Activated CD8-positive, alpha-beta memory T cell treated with anti-CD3 and anti-CD28 coated beads, Interleukin-2, amount 10 ng/mL, durations not matched to agents 7 days and 5 days (primary cell): ENCODE measurements around the gene TNS2. TPM values are rescaled to one million over a fixed set of nuclear protein-coding genes. Genes with fewer than 3 reads are reported as not detected.
"Not testable (repeated sequence)": the region's sequence is repeated elsewhere in the genome, so short reads cannot be mapped to it uniquely, and the experiment has no call there.

ENCODE experiments used
- ATAC-seq: fragments of 150-1000 bp; cut with Tn5 transposase; one replicate; pipeline ENCODE4 v1.10.0; 2021; ENCODE audit warnings: moderate library complexity
- CTCF ChIA-PET: fragments of 350-600 bp; sonication (Branson Sonifier 250); formaldehyde crosslinking; loops from one replicate; lab custom pipeline; 2021; ENCODE audit warnings: antibody characterized with exemption; lab: Charles Lee
- DNase-seq: peaks from one replicate; pipeline ENCODE4 v3.0.0-alpha.2; 2020
- H3K27ac Mint-ChIP-seq: one replicate; pipeline ENCODE4 v1.8.0; 2021; ENCODE audit warnings: mild to moderate bottlenecking, mixed read lengths
- H3K27me3 Mint-ChIP-seq: one replicate; pipeline ENCODE4 v1.8.0; 2021; ENCODE audit warnings: mixed read lengths
- H3K36me3 Mint-ChIP-seq: one replicate; pipeline ENCODE4 v1.8.0; 2021; ENCODE audit warnings: mild to moderate bottlenecking, mixed read lengths
- H3K4me1 Mint-ChIP-seq: one replicate; pipeline ENCODE4 v1.8.0; 2021; ENCODE audit warnings: mixed read lengths
- H3K4me3 Mint-ChIP-seq: one replicate; pipeline ENCODE4 v1.8.0; 2021; ENCODE audit warnings: mild to moderate bottlenecking, moderate library complexity, mixed read lengths
- H3K9me3 Mint-ChIP-seq: one replicate; pipeline ENCODE4 v1.8.0; 2022; ENCODE audit warnings: low read depth, mixed read lengths
- total RNA-seq, 2 experiments: library from RNA; stranded (reverse); gene quantifications; one replicate each; pipeline ENCODE4 v1.2.3, GENCODE V29; 2021

The TNS2 gene, protein sequence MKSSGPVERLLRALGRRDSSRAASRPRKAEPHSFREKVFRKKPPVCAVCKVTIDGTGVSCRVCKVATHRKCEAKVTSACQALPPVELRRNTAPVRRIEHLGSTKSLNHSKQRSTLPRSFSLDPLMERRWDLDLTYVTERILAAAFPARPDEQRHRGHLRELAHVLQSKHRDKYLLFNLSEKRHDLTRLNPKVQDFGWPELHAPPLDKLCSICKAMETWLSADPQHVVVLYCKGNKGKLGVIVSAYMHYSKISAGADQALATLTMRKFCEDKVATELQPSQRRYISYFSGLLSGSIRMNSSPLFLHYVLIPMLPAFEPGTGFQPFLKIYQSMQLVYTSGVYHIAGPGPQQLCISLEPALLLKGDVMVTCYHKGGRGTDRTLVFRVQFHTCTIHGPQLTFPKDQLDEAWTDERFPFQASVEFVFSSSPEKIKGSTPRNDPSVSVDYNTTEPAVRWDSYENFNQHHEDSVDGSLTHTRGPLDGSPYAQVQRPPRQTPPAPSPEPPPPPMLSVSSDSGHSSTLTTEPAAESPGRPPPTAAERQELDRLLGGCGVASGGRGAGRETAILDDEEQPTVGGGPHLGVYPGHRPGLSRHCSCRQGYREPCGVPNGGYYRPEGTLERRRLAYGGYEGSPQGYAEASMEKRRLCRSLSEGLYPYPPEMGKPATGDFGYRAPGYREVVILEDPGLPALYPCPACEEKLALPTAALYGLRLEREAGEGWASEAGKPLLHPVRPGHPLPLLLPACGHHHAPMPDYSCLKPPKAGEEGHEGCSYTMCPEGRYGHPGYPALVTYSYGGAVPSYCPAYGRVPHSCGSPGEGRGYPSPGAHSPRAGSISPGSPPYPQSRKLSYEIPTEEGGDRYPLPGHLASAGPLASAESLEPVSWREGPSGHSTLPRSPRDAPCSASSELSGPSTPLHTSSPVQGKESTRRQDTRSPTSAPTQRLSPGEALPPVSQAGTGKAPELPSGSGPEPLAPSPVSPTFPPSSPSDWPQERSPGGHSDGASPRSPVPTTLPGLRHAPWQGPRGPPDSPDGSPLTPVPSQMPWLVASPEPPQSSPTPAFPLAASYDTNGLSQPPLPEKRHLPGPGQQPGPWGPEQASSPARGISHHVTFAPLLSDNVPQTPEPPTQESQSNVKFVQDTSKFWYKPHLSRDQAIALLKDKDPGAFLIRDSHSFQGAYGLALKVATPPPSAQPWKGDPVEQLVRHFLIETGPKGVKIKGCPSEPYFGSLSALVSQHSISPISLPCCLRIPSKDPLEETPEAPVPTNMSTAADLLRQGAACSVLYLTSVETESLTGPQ (N-terminal part only)
- under 1 TPM; 0.58 to 0.89 TPM for total RNA-seq

DNA sequence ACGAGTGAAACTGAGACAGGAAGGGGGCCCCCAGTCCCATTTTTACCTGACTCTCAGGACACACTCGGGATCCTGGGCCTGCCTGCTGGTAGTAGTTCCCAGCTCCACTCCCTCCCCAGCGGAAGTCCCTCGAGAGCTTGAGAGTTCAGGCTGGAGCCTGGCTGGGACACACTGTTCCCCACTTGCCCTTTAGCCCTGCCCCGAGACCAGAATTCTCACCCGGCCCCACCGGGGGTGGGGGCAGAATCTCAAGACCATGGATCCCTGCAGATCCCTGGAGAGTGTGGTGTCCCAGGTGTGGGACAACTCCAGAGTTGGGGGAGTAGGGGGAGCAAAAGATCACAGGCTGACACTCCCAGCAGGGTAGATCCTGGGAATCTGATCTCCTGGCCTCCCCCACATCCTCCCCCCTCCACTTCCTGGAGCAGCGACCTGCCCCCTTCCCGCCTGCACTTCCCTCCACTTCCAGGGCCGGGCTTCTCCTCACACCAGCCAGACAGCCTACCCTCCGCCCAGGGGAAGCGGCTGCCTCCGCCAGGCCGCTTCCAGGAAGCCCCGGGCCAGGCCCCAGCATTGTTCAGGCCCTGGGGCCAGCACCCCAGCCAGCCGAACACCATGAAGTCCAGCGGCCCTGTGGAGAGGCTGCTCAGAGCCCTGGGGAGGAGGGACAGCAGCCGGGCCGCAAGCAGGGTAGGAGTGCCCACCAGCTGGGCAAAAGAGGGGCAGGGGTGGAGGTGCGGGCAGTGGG is at the start of gene TNS2:
TSS of gene TNS2 (plus strand) at position 495 of the 748 bp plus-strand sequence. CDS start at position 616, 121 bp downstream.
- peaks cover 11% of the 10 kb centered on the region for H3K27me3 Mint-ChIP-seq
- no peak for DNase-seq
- no peak within 1 kb of the TSS for H3K4me3 Mint-ChIP-seq
- peak within 1 kb of the TSS; percentile 55 for H3K27ac Mint-ChIP-seq
- peaks cover 27% of the 10 kb centered on the region for H3K4me1 Mint-ChIP-seq
- H3K9me3 Mint-ChIP-seq = no peaks in the 10 kb centered on the region
- CTCF ChIA-PET = interaction anchor here (13.7 kb wide), 1 partner anchor 17 kb away, joined by 153 read pairs; no protein-coding TSS in a partner anchor
- no peaks in the 10 kb centered on the region for H3K36me3 Mint-ChIP-seq
- no peak for ATAC-seq

DNA sequence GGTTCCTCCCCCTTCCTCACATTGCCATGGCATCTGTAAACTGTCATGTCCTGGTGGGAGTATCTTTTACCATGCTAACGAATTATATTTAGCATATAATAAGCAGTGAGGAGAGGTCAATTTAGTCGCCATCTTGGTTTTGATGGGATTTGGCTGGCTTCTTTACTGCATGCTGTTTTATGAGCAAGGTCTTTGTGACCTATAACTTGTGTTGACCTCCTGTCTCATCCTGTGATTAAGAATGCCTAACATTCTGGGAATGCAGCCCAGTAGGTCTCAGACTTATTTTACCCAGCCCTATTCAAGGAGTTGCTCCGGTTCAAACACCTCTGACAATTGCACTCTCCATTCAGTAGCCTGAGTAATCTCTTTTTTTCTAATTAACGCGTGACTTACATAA is 45.7 kb upstream of the TNS2 start:
- H3K27ac Mint-ChIP-seq = no peak overlapping the region
- no peak for DNase-seq
- peaks cover 35% of the 10 kb centered on the region for H3K4me1 Mint-ChIP-seq
- ATAC-seq = no peak
- CTCF ChIA-PET = interaction anchor here (2.3 kb wide), 1 partner anchor 24 kb away, joined by 7 read pairs; no protein-coding TSS in a partner anchor
- H3K27me3 Mint-ChIP-seq = peaks cover 9% of the 10 kb centered on the region
- no peak overlapping the region for H3K4me3 Mint-ChIP-seq
- peaks cover 18% of the 10 kb centered on the region for H3K36me3 Mint-ChIP-seq
- H3K9me3 Mint-ChIP-seq = no peaks in the 10 kb centered on the region

DNA sequence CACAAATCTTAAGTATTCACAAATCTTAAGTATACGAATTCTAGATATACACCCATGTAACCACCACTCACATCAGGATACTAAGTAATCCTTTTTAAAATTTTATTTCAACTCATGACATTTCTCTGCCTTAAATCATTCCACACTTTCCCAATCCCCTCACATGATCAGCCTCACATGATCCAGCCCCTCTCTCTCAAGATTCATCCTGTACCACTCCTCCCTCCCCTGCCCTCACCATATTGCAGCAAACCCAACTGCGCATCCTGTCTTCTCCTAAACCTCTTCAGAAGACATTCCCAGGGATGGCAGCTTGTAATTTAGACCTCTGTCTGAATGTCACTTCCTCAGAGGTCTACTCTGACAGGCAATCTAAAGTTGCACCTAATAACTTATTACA is 45.3 kb upstream of the TNS2 start:
- H3K27me3 Mint-ChIP-seq = peaks cover 5% of the 10 kb centered on the region
- peaks cover 20% of the 10 kb centered on the region for H3K36me3 Mint-ChIP-seq
- DNase-seq (no peak), ATAC-seq (no peak)
- H3K9me3 Mint-ChIP-seq = no peaks in the 10 kb centered on the region
- no peak overlapping the region for H3K27ac Mint-ChIP-seq
- CTCF ChIA-PET = interaction anchor here (2.0 to 2.3 kb wide), 2 partner anchors 24 to 125 kb away, joined by 7 to 11 read pairs; no protein-coding TSS in a partner anchor
- no peak overlapping the region for H3K4me3 Mint-ChIP-seq
- H3K4me1 Mint-ChIP-seq = peaks cover 37% of the 10 kb centered on the region

DNA sequence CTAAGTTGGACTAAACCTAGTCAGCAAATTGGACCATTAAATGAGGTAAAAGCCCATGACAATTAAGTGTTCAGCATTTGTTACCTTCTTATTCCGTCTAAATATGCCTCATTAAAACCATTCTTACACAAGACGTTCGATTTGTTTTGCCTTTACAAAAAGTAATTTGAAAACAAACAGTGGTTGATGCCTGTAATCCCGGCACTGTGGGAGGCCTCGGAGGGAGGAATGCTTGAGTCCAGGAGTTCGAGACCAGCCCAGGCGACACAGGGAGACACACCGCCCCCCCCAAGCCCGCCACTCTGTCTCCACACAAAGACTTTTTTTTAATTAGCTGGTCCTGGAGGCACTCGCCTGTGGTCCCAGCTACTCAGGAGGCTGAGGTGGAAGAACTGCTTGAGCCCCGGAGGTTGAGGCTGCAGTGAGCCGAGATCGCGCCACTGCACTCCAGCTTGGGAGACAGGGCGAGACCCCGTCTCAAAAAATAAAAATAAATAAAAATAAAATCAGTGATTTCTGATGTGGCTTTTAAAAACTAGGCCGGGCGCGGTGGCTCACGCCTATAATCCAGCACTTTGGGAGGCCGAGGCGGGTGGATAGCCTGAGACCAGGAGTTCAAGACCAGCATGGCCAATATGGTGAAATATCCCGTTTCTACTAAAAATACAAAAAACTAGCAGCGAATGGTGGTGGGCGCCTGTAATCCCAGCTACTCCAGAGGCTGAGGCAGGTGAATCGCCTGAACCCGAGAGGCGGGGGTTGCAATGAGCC is 44.5 kb upstream of the TNS2 start:
- peak; percentile 42 for DNase-seq
- ATAC-seq = no peak
- peak overlapping the region; percentile 95 for H3K27ac Mint-ChIP-seq

DNA sequence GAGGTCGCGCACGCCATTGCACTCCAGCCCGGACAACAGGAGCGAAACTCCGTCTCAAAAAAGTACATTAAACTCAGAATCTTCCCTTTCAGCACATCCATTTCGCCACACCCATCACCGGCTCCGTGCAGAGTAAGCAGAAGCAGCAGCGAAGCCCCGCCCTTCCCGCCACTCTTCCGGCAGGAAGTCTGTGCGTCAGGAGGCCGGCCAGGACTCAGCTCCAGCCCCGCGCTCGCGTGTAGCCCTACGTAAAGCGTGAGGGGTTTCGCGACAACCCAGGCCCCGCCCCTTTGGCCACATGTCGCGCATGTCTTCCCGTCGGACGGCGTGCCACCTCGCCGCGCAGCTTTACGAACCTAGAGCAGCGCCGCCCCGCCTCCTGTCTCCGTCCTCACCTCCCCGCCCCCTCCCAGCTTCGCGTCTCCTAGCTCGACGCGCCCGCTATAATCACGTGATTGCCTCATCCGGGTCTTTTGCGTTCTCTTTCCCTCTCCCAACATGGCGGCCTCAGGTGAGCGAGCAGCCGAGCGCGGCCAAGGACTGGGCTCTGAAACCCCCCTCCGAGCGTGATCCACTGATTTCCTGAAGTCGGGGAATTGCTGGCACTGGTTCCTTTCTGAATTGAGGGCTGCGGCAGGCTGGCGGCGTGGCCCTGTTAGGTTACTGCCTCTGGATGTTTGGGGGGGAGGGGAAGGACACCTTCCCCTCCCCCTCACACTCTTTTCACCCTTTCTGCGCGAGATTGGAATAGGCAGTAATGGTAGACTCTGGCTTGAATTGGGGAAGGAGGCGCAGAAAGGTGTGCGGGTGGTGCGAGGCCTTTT is 43.7 kb upstream of the TNS2 start, which contains the start of gene EIF4B:
TSS of gene EIF4B (plus strand) at position 471 of the 824 bp plus-strand sequence. CDS start at position 499, 28 bp downstream.
- H3K27ac Mint-ChIP-seq = peak within 1 kb of the TSS; percentile 95
- H3K36me3 Mint-ChIP-seq = peaks cover 31% of the 10 kb centered on the region
- peak within 1 kb of the TSS; percentile 83 for H3K4me3 Mint-ChIP-seq
- H3K27me3 Mint-ChIP-seq = no peaks in the 10 kb centered on the region
- DNase-seq (peak; percentile 100), ATAC-seq (peak; percentile 96)
- CTCF ChIA-PET = interaction anchor here (0.6 to 2.4 kb wide), 12 partner anchors 9 to 1210 kb away, joined by 3 to 11 read pairs (median 4); partner anchors contain the start of gene SP1
- peaks cover 46% of the 10 kb centered on the region for H3K4me1 Mint-ChIP-seq
- H3K9me3 Mint-ChIP-seq = no peaks in the 10 kb centered on the region

More for the DNA sequence above, 44.5 kb upstream of the TNS2 start:
- no peaks in the 10 kb centered on the region for H3K27me3 Mint-ChIP-seq
- CTCF ChIA-PET = interaction anchor here (0.7 to 2.3 kb wide), 8 partner anchors 10 to 980 kb away, joined by 3 to 11 read pairs (median 6); partner anchors contain the start of gene SP1
- H3K9me3 Mint-ChIP-seq = no peaks in the 10 kb centered on the region
- peaks cover 26% of the 10 kb centered on the region for H3K36me3 Mint-ChIP-seq
- H3K4me1 Mint-ChIP-seq = peaks cover 43% of the 10 kb centered on the region
- H3K4me3 Mint-ChIP-seq = peak overlapping the region; percentile 83

DNA sequence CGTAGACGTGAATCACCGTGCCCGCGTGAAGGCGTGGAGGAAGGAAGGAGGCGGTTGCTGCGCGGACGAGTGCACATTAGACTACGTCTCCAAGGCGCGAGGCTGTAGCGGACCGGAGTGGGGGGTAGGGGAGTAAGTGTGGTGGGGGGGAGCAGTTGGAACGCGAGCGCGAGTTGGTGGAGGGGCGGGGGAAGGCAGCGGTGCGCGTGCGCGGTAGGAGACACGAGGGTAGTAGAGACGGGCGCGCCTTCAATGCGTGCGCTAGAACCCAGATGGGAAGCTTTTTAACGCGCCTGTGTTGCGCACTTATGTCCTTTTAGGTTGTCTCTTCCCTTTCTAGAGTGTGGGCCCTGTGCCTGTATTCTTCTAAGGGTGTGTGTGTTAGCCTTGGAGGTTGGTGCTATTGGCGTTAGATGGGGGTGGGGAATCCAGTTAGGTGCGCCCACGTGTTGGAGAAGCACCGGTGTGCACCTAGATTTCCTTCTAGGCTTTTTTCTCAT is 43.0 kb upstream of the TNS2 start:
- Mint-ChIP-seq H3K27ac (peak overlapping the region; percentile 95), H3K36me3 (peaks cover 38% of the 10 kb centered on the region), H3K4me1 (peaks cover 53% of the 10 kb centered on the region), H3K27me3 (no peaks in the 10 kb centered on the region), H3K9me3 (no peaks in the 10 kb centered on the region), H3K4me3 (peak overlapping the region; percentile 83)
- ATAC-seq = peak; percentile 32
- CTCF ChIA-PET = interaction anchor here (0.6 to 2.4 kb wide), 6 partner anchors 47 to 1210 kb away, joined by 3 to 11 read pairs (median 4); no protein-coding TSS in a partner anchor
- peak; percentile 85 for DNase-seq

DNA sequence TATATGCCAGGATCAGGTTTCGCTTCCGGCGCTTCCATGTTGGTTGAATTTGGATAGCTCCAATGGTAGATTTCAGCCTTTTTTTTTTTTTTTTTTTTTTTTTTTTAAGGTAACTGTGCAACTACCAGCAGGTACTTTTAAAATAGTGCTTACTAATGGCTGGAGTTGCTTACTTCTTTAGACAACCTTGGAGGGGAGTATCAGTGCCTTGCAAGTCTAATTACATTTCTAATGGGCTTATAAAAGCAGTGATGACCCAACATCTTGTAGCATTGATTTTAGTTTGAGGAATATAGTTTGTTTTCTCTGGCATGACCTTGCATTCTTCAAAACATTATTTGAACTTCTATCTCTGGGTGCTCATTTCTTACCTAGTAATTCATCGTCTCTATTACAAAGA is 42.5 kb upstream of the TNS2 start:
- Mint-ChIP-seq H3K27me3 (no peaks in the 10 kb centered on the region), H3K4me1 (peaks cover 56% of the 10 kb centered on the region), H3K9me3 (no peaks in the 10 kb centered on the region), H3K36me3 (peaks cover 41% of the 10 kb centered on the region), H3K27ac (peak overlapping the region; percentile 95), H3K4me3 (peak overlapping the region; percentile 83)
- ATAC-seq (no peak), DNase-seq (no peak)
- CTCF ChIA-PET = interaction anchor here (1.1 to 2.4 kb wide), 3 partner anchors 46 to 95 kb away, joined by 3 to 9 read pairs (median 4); no protein-coding TSS in a partner anchor

DNA sequence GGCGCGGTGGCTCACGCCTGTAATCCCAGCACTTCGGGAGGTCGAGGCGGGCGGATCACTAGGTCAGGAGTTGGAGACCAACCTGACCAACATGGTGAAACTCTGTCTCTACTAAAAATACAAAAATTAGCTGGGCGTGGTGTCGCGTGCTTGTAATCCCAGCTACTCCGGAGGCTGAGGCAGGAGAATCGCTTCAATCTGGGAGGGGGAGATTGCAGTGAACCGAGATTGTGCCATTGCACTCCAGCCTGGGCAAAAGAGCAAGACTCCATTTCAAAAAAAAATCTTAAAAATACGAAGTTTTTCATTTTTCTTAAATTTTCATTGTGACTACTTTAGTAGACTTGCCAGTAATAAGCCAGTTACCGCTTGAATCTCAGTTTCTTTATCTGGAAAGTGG is 41.1 kb upstream of the TNS2 start:
- CTCF ChIA-PET = not testable (repeated sequence)

DNA sequence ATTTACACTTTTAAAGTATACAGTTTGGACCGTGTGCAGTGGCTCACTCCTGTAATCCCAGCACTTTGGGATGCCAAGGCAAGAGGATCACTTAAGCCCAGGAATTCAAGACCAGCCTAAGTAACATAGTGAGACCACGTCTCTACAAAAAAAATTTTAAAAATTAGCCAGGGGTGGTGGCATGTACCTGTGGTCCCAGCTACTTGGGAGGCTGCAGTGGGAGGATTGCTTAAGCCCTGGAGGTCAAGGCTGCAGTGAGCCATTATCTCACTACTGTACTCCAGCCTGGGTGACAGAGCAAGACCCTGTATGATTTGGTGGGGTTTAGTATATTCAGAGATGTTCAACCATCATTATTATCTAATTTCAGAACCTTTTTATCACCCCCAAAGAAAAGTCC is 38.9 kb upstream of the TNS2 start:
- CTCF ChIA-PET = interaction anchor here (1.0 to 1.2 kb wide), 3 partner anchors 36 to 55 kb away, joined by 3 to 6 read pairs (median 3); no protein-coding TSS in a partner anchor
- DNase-seq = no peak
- Mint-ChIP-seq H3K27me3 (no peaks in the 10 kb centered on the region), H3K36me3 (peaks cover 50% of the 10 kb centered on the region), H3K4me1 (peaks cover 66% of the 10 kb centered on the region), H3K9me3 (no peaks in the 10 kb centered on the region), H3K4me3 (no peak overlapping the region), H3K27ac (no peak overlapping the region)
- ATAC-seq = no peak

More for the DNA sequence above, 41.1 kb upstream of the TNS2 start:
- DNase-seq, H3K27ac Mint-ChIP-seq, H3K9me3 Mint-ChIP-seq, H3K27me3 Mint-ChIP-seq, ATAC-seq: not testable (repeated sequence)
- H3K4me3 Mint-ChIP-seq = peak overlapping the region; percentile 83
- peaks cover 46% of the 10 kb centered on the region for H3K36me3 Mint-ChIP-seq
- peaks cover 64% of the 10 kb centered on the region for H3K4me1 Mint-ChIP-seq

DNA sequence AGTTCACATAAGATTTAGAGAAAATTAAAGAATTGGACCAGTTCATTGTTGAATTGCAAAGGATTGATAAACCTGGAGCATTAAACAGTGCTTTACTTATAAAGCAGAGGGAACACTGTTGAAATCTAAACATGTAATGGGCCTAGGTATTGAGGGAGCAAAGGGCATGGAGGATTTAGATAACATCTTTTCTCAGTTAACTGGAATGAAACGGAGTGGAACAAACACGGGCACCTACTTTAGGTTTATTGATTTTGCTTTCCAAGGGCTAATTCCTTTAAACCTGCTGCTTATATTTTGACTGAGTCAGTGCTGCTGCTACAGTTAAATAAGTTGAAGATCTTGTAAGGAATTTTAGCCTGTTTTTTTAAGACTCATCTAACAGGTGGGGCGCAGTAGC is 38.0 kb upstream of the TNS2 start:
- ATAC-seq (no peak), DNase-seq (no peak)
- CTCF ChIA-PET = interaction anchor here (0.5 kb wide), 1 partner anchor 49 kb away, joined by 4 read pairs; no protein-coding TSS in a partner anchor
- H3K36me3 Mint-ChIP-seq = peaks cover 55% of the 10 kb centered on the region
- H3K9me3 Mint-ChIP-seq = no peaks in the 10 kb centered on the region
- H3K27me3 Mint-ChIP-seq = no peaks in the 10 kb centered on the region
- peaks cover 66% of the 10 kb centered on the region for H3K4me1 Mint-ChIP-seq
- no peak overlapping the region for H3K4me3 Mint-ChIP-seq
- no peak overlapping the region for H3K27ac Mint-ChIP-seq
